Osteocyte (in vitro differentiated cells): ENCODE results near the gene FBXO21. TPM values are rescaled to one million over a fixed set of nuclear protein-coding genes. Genes with fewer than 3 reads are reported as not detected.

Experiments
- DNase-seq: peaks from one replicate; pipeline ENCODE4 v3.0.0; 2021; ENCODE audit warnings: mixed read lengths; ENCODE audit not compliant: unreplicated experiment; ENCODE audit errors: extremely low spot score
- H3K27ac Mint-ChIP-seq: one replicate; pipeline ENCODE4 v1.8.0; 2021; ENCODE audit warnings: mild to moderate bottlenecking, mixed read lengths; ENCODE audit not compliant: unreplicated experiment
- H3K27me3 Mint-ChIP-seq: one replicate; pipeline ENCODE4 v1.8.0; 2021; ENCODE audit warnings: mixed read lengths; ENCODE audit not compliant: unreplicated experiment
- H3K36me3 Mint-ChIP-seq: one replicate; pipeline ENCODE4 v1.8.0; 2021; ENCODE audit warnings: mixed read lengths; ENCODE audit not compliant: unreplicated experiment
- H3K4me1 Mint-ChIP-seq: one replicate; pipeline ENCODE4 v1.8.0; 2021; ENCODE audit warnings: mixed read lengths; ENCODE audit not compliant: unreplicated experiment
- H3K4me3 Mint-ChIP-seq: one replicate; pipeline ENCODE4 v1.8.0; 2021; ENCODE audit warnings: mild to moderate bottlenecking, moderate library complexity, mixed read lengths; ENCODE audit not compliant: unreplicated experiment
- H3K9me3 Mint-ChIP-seq: one replicate; pipeline ENCODE4 v1.8.0; 2021; ENCODE audit warnings: mixed read lengths; ENCODE audit not compliant: unreplicated experiment
- CTCF ChIP-seq: fragments of 200-600 bp; sonication (generic); IDR thresholded peaks from 2 replicates; pipeline ENCODE4 v1.5.0; 2021; ENCODE audit warnings: antibody characterized with exemption, mild to moderate bottlenecking, moderate library complexity
- total RNA-seq: library from RNA; stranded (reverse); gene quantifications from 2 replicates; pipeline ENCODE4 v1.2.1, GENCODE V29; 2021

Gene FBXO21
- total RNA-seq, 1 donor from 2014 or later, result 49.0 TPM

- Mint-ChIP-seq H3K4me1 (no peaks in the 10 kb centered on the region), H3K4me3 (no peak overlapping the region), H3K27ac (no peak overlapping the region), H3K36me3 (no peaks in the 10 kb centered on the region), H3K9me3 (no peaks in the 10 kb centered on the region), H3K27me3 (peaks cover 30% of the 10 kb centered on the region)
- no peak for TF ChIP-seq CTCF
- DNase-seq, result no peak
Measured at GRCh38 chr12:117216686-117217085, 26.4 kb upstream of the FBXO21 start.

GRCh38 chr12:117214797-117215196, 24.5 kb upstream of the FBXO21 start:
- no peaks in the 10 kb centered on the region for H3K9me3 Mint-ChIP-seq
- H3K36me3 Mint-ChIP-seq, result no peaks in the 10 kb centered on the region
- no peak overlapping the region for H3K4me3 Mint-ChIP-seq
- no peaks in the 10 kb centered on the region for H3K4me1 Mint-ChIP-seq
- H3K27ac Mint-ChIP-seq, result no peak overlapping the region
- H3K27me3 Mint-ChIP-seq, result peaks cover 37% of the 10 kb centered on the region
- TF ChIP-seq CTCF, result no peak
- no peak for DNase-seq

GRCh38 chr12:117213295-117213808, 23.1 kb upstream of the FBXO21 start:
- Mint-ChIP-seq H3K4me1 (no peaks in the 10 kb centered on the region), H3K27ac (no peak overlapping the region), H3K9me3 (no peaks in the 10 kb centered on the region), H3K27me3 (peaks cover 37% of the 10 kb centered on the region), H3K36me3 (no peaks in the 10 kb centered on the region), H3K4me3 (no peak overlapping the region)
- no peak for DNase-seq
- no peak for TF ChIP-seq CTCF

- peak; percentile 88 for TF ChIP-seq CTCF
- Mint-ChIP-seq H3K4me1 (no peaks in the 10 kb centered on the region), H3K27ac (no peak overlapping the region), H3K9me3 (no peaks in the 10 kb centered on the region), H3K4me3 (no peak overlapping the region), H3K27me3 (peaks cover 41% of the 10 kb centered on the region), H3K36me3 (no peaks in the 10 kb centered on the region)
- peak; percentile 88 for DNase-seq
Measured at GRCh38 chr12:117212563-117213190, 22.4 kb upstream of the FBXO21 start.

GRCh38 chr12:117210266-117210918, 20.1 kb upstream of the FBXO21 start:
- TF ChIP-seq CTCF, result no peak
- Mint-ChIP-seq H3K36me3 (no peaks in the 10 kb centered on the region), H3K4me3 (no peak overlapping the region), H3K9me3 (no peaks in the 10 kb centered on the region), H3K4me1 (no peaks in the 10 kb centered on the region), H3K27ac (no peak overlapping the region), H3K27me3 (peaks cover 46% of the 10 kb centered on the region)
- DNase-seq, result no peak
